Right lobe of liver (tissue), 4 donors: ENCODE results near the gene EVA1A.

ENCODE experiments used
- POLR2A ChIP-seq: fragments of 450-650 bp; IDR thresholded peaks from one replicate; pipeline ENCODE4 v1.6.1; 2017; ENCODE audit warnings: antibody characterized with exemption, mild to moderate bottlenecking
- TF ChIP-seq, protein P1 (sequence below), 4 donors: fragments of 200-600 bp in 3 of 4; fragments of 450-650 bp in 1 of 4; IDR thresholded peaks; one replicate each; pipeline versions ENCODE4 v1.5.1 to v1.8.0; 2016 to 2022; ENCODE audit warnings: antibody characterized with exemption in 4 of 4, mild to moderate bottlenecking in 2 of 4
- donor health status: DM: no; HTN: no; CAD: no.
- donor health status: DM: no; HTN: no; CAD: no.
- donor health status: DM: no; HTN: yes; CAD: no.

DNA sequence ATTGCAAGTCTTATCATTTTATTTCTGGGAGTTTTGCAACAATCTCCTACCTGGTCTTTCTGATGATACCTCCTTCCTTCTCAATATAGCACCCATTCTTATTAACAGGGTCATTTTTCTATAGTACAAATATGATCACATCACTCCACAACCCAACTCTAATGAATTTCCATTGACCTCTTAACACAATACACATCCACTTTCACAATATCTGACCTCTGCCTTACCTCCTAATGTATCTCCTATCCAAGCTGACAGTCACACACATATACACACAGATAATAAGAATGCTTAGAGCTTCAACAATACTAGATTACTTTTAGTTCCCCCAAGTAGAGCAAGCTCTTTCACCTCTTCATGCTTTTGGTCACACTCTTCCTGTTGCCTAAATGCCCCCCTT lies 40.9 kb downstream of the EVA1A start:
- TF ChIP-seq, protein P1, sequence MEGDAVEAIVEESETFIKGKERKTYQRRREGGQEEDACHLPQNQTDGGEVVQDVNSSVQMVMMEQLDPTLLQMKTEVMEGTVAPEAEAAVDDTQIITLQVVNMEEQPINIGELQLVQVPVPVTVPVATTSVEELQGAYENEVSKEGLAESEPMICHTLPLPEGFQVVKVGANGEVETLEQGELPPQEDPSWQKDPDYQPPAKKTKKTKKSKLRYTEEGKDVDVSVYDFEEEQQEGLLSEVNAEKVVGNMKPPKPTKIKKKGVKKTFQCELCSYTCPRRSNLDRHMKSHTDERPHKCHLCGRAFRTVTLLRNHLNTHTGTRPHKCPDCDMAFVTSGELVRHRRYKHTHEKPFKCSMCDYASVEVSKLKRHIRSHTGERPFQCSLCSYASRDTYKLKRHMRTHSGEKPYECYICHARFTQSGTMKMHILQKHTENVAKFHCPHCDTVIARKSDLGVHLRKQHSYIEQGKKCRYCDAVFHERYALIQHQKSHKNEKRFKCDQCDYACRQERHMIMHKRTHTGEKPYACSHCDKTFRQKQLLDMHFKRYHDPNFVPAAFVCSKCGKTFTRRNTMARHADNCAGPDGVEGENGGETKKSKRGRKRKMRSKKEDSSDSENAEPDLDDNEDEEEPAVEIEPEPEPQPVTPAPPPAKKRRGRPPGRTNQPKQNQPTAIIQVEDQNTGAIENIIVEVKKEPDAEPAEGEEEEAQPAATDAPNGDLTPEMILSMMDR (IDR thresholded peaks at IDR 0.05) = no peak
- TF ChIP-seq POLR2A = no peak
